Kidney (tissue), 14 donors: Measurements from ENCODE around the gene MYO19. TPM values are rescaled to one million over a fixed set of nuclear protein-coding genes. Genes with fewer than 3 reads are reported as not detected.

Source experiments
- DNase-seq, 5 donors: peaks; one replicate each; pipeline ENCODE4 v3.0.0-alpha.2; 2013 to 2020
- FAIRE-seq: peaks from 2 replicates; lab custom pipeline; 2012; peaks lifted over from hg19 to GRCh38; lab: Jason Lieb, UNC
- H3K27ac ChIP-seq, 2 donors: one replicate each; pipeline ENCODE4 v1.7.0; 2013; ENCODE audit warnings: low read depth in 2 of 2, low read length in 2 of 2, inconsistent platforms in 1 of 2
- H3K27me3 ChIP-seq: one replicate; pipeline ENCODE4 v1.7.1; 2013; ENCODE audit warnings: low read length, inconsistent platforms; ENCODE audit not compliant: control insufficient read depth, insufficient read depth
- H3K36me3 ChIP-seq, 3 donors: one replicate each; pipeline versions ENCODE4 v1.7.0 to v1.7.1; 2013; ENCODE audit warnings: low read length in 3 of 3, control low read depth in 1 of 3, inconsistent platforms in 1 of 3; ENCODE audit not compliant: insufficient read depth in 3 of 3, control insufficient read depth in 2 of 3
- H3K4me1 ChIP-seq, 3 donors: one replicate each; pipeline versions ENCODE4 v1.7.0 to v1.7.1; 2013; ENCODE audit warnings: low read length in 3 of 3, inconsistent platforms in 1 of 3, low read depth in 1 of 3; ENCODE audit not compliant: control insufficient read depth in 2 of 3, insufficient read depth in 2 of 3
- H3K4me3 ChIP-seq, 3 donors: one replicate each; pipeline versions ENCODE4 v1.7.0 to v1.8.1; 2013; ENCODE audit warnings: low read length in 3 of 3, control low read depth in 1 of 3, inconsistent platforms in 1 of 3
- H3K9ac ChIP-seq, 3 donors: one replicate each; pipeline versions ENCODE4 v1.7.0 to v1.7.1; 2013; ENCODE audit warnings: low read length in 3 of 3, control low read depth in 1 of 3, inconsistent platforms in 1 of 3
- H3K9me3 ChIP-seq, 3 donors: one replicate each; pipeline versions ENCODE4 v1.7.0 to v1.7.1; 2013; ENCODE audit warnings: low read length in 3 of 3, control low read depth in 1 of 3, inconsistent platforms in 1 of 3; ENCODE audit not compliant: control insufficient read depth in 2 of 3, insufficient read depth in 1 of 3
- CTCF ChIP-seq: IDR thresholded peaks from 3 replicates; pipeline ENCODE4 v1.5.1; 2012; ENCODE audit warnings: mild to moderate bottlenecking, moderate library complexity, borderline replicate concordance; ENCODE audit not compliant: insufficient read depth; ENCODE audit errors: extremely low read depth
- intact Hi-C: fragments of 100-400 bp; cut with DNase I; formaldehyde crosslinking; loops from one replicate; pipeline ENCODE4 v1.11.1; 2022
- polyA plus RNA-seq: library from polyadenylated mRNA; stranded (reverse); fragments of 350-450 nt; fragmentation: Illumina TruSeq; extraction: RNeasy Lipid Tissue Mini Kit (QIAGEN cat#74804); gene quantifications from one replicate; pipeline ENCODE4 v1.2.3, GENCODE V29; 2014; ENCODE audit warnings: low read depth, low replicate concordance; ENCODE audit not compliant: insufficient read depth
- total RNA-seq: library from RNA; stranded (reverse); fragmentation: NEBNext Ultra II Directional; extraction: Animal tissue kit (Norgen Biotek cat#: 25700); gene quantifications from one replicate; pipeline ENCODE4 v1.2.1, GENCODE V29; 2021
- donor health status: control.
- donor health status: control.
- donor health status: control.
- donor health status: control.
- donor health status: control.
- donor health status: DM: yes; HTN: yes; CAD: no.
- donor health status: Normal renal cell carcinoma (clear cell type).

The MYO19 gene
- total and polyA plus RNA-seq, 2 donors from 2014 or later, result 28.9 to 74.7 TPM

GRCh38 chr17:36527621-36528250 is 6.9 kb downstream of the MYO19 start:
- no peak overlapping the region for H3K4me3 ChIP-seq
- H3K27me3 ChIP-seq, result no peaks in the 10 kb centered on the region
- TF ChIP-seq CTCF, result no peak
- no peak overlapping the region for H3K9ac ChIP-seq
- no peak for DNase-seq
- H3K9me3 ChIP-seq, result no peaks in the 10 kb centered on the region
- peaks cover 0 to 39% (median 31%) of the 10 kb centered on the region in 3 donors for H3K36me3 ChIP-seq
- H3K4me1 ChIP-seq, result no peaks in the 10 kb centered on the region
- intact Hi-C loops, result no loop called here
- no peak for FAIRE-seq
- H3K27ac ChIP-seq, result no peak overlapping the region

DNA sequence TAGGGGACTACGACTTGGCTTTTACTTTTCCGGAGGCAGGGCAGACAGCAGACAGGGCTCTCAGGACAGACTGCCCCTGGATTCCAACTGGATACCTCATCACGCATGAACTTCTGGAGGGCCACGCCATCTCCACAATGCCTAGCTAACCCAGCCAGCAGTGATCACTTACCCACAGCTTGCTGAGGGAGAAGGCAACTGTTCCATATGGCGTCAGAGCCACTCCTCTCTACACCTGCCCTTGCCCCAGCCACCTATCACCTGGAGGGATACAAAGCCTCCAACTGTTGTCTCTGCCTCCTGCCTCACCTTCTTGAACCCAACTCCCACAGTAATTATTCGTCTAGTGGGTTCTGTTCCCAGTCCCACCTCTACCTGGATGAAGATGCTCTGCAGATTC is 8.8 kb downstream of the MYO19 start:
- Histone ChIP-seq H3K27ac (no peak overlapping the region), H3K9me3 (no peaks in the 10 kb centered on the region), H3K4me1 (no peaks in the 10 kb centered on the region), H3K27me3 (no peaks in the 10 kb centered on the region), H3K36me3 (peaks cover 0 to 34% (median 27%) of the 10 kb centered on the region in 3 donors), H3K4me3 (no peak overlapping the region), H3K9ac (no peak overlapping the region)
- DNase-seq (no peak), FAIRE-seq (no peak)
- TF ChIP-seq CTCF, result no peak
- intact Hi-C loops, result no loop called here

GRCh38 chr17:36525113-36525512 is 9.6 kb downstream of the MYO19 start:
- no peak for DNase-seq
- no peaks in the 10 kb centered on the region for H3K9me3 ChIP-seq
- no peak for TF ChIP-seq CTCF
- peaks cover 0 to 34% (median 27%) of the 10 kb centered on the region in 3 donors for H3K36me3 ChIP-seq
- H3K4me1 ChIP-seq, result no peaks in the 10 kb centered on the region
- FAIRE-seq, result no peak
- H3K9ac ChIP-seq, result no peak overlapping the region
- no peak overlapping the region for H3K27ac ChIP-seq
- no peak overlapping the region for H3K4me3 ChIP-seq
- no peaks in the 10 kb centered on the region for H3K27me3 ChIP-seq
- intact Hi-C loops, result no loop called here

GRCh38 chr17:36524428-36524876 is 10.2 kb downstream of the MYO19 start:
- peaks cover 0 to 27% (median 24%) of the 10 kb centered on the region in 3 donors for H3K36me3 ChIP-seq
- intact Hi-C loops, result no loop called here
- H3K9me3 ChIP-seq, result no peaks in the 10 kb centered on the region
- no peaks in the 10 kb centered on the region for H3K27me3 ChIP-seq
- H3K4me3 ChIP-seq, result no peak overlapping the region
- no peaks in the 10 kb centered on the region for H3K4me1 ChIP-seq
- no peak overlapping the region for H3K27ac ChIP-seq
- no peak overlapping the region for H3K9ac ChIP-seq
- FAIRE-seq (no peak), DNase-seq (no peak)
- no peak for TF ChIP-seq CTCF
